GM12878 (cell line): ENCODE data around the gene CADM2. TPM values are rescaled to one million over a fixed set of nuclear protein-coding genes. Genes with fewer than 3 reads are reported as not detected.

Experiments
- ATAC-seq: fragments of 200-7000 bp; cut with Tn5 transposase; 3 replicates; pipeline ENCODE4 v1.9.1; 2020; ENCODE audit warnings: mild to moderate bottlenecking, moderate library complexity
- BruUV-seq: library from RNA; stranded (reverse); fragments of 400-500 nt; replicated peaks from 2 replicates; lab custom pipeline; 2021; lab: Mats Ljungman, UMichigan
- CTCF ChIA-PET: fragments of 300-600 bp; sonication (Branson Sonifier 250); formaldehyde crosslinking; extraction: SDS; loops from one replicate; lab custom pipeline; 2021; ENCODE audit warnings: inconsistent platforms; lab: Yijun Ruan, JAX
- POLR2A ChIA-PET: fragments of 350-600 bp; formaldehyde crosslinking; extraction: SDS; loops from one replicate; lab custom pipeline; 2021; ENCODE audit warnings: inconsistent platforms; lab: Charles Lee
- RAD21 ChIA-PET: fragments of 300-600 bp; sonication (Branson Sonifier 250); formaldehyde crosslinking; loops from one replicate; lab custom pipeline; 2023; ENCODE audit warnings: antibody characterized with exemption; ENCODE audit not compliant: unreplicated experiment; lab: Charles Lee
- SMC1A ChIA-PET: fragments of 300-600 bp; sonication (Branson Sonifier 250); formaldehyde crosslinking; loops from one replicate; lab custom pipeline; 2023; ENCODE audit not compliant: unreplicated experiment, uncharacterized antibody; lab: Charles Lee
- DNase-seq: peaks from one replicate; pipeline ENCODE4 v3.0.0-alpha.2; 2011; ENCODE audit warnings: low read depth, low spot score
- FAIRE-seq: peaks from 3 replicates; lab custom pipeline; 2011; peaks lifted over from hg19 to GRCh38; lab: Jason Lieb, UNC
- H2AFZ ChIP-seq: 2 replicates; pipeline ENCODE4 v1.6.0; 2011; ENCODE audit warnings: low read depth, low read length, control low read depth; ENCODE audit not compliant: control insufficient read depth
- H3K27ac ChIP-seq: 2 replicates; pipeline ENCODE4 v1.5.1; 2011; ENCODE audit warnings: control low read depth; ENCODE audit not compliant: control insufficient read depth, insufficient read depth
- H3K27me3 ChIP-seq, 2 experiments: replicated peaks in 1 of 2; 2 replicates each; pipeline versions ENCODE4 v1.6.0 to v1.6.1; 2011; ENCODE audit warnings: low read length in 1 of 2; ENCODE audit not compliant: control insufficient read depth in 2 of 2, insufficient read depth in 2 of 2
- H3K36me3 ChIP-seq, 2 experiments: 2 replicates each; pipeline ENCODE4 v1.5.1; 2011; ENCODE audit warnings: low read length in 1 of 2; ENCODE audit not compliant: control insufficient read depth in 2 of 2, insufficient read depth in 2 of 2
- H3K4me1 ChIP-seq: 2 replicates; pipeline ENCODE4 v1.6.1; 2011; ENCODE audit warnings: mild to moderate bottlenecking, low read length, moderate library complexity, mixed read lengths; ENCODE audit not compliant: control insufficient read depth, insufficient read depth
- H3K4me2 ChIP-seq: 2 replicates; pipeline ENCODE4 v1.6.0; 2011; ENCODE audit warnings: control low read depth; ENCODE audit not compliant: control insufficient read depth, insufficient read depth
- H3K4me3 ChIP-seq: fragments of 200-600 bp; sonication (generic); 2 replicates; pipeline ENCODE4 v1.5.1; 2016
- H3K79me2 ChIP-seq: 2 replicates; pipeline ENCODE4 v1.6.0; 2011; ENCODE audit warnings: low read length; ENCODE audit not compliant: control insufficient read depth, insufficient read depth
- H3K9ac ChIP-seq: 2 replicates; pipeline ENCODE4 v1.8.0; 2011; ENCODE audit warnings: low read length, control low read depth, mixed read lengths; ENCODE audit not compliant: control insufficient read depth, insufficient read depth
- H3K9me3 ChIP-seq: replicated peaks from 3 replicates; pipeline ENCODE4 v1.5.1; 2011; ENCODE audit warnings: mild to moderate bottlenecking, low read length; ENCODE audit not compliant: control insufficient read depth, insufficient read depth
- H4K20me1 ChIP-seq: 2 replicates; pipeline ENCODE4 v1.6.0; 2011; ENCODE audit not compliant: control insufficient read depth, insufficient read depth
- CEBPB ChIP-seq, 2 experiments: fragments of 150-350 bp in 1 of 2; IDR thresholded peaks; 2 replicates each; pipeline ENCODE4 v1.6.1; 2012 to 2014; ENCODE audit warnings: low read depth in 2 of 2, low read length in 2 of 2, borderline replicate concordance in 1 of 2, inconsistent platforms in 1 of 2
- HDAC2 ChIP-seq: fragments of 200-600 bp; sonication (generic); IDR thresholded peaks from 2 replicates; pipeline ENCODE4 v1.6.1; 2017
- IKZF2 ChIP-seq, 2 experiments: fragments of 450-650 bp; IDR thresholded peaks; 2 replicates each; pipeline ENCODE4 v1.6.1; 2017; ENCODE audit warnings: mild to moderate bottlenecking in 2 of 2, moderate library complexity in 2 of 2
- IRF4 ChIP-seq: IDR thresholded peaks from 2 replicates; pipeline ENCODE4 v1.6.1; 2011; ENCODE audit warnings: low read depth, low read length
- MTA2 ChIP-seq: fragments of 450-650 bp; IDR thresholded peaks from 2 replicates; pipeline ENCODE4 v1.6.1; 2016; ENCODE audit warnings: low read depth, mild to moderate bottlenecking, moderate library complexity
- PML ChIP-seq: IDR thresholded peaks from 2 replicates; pipeline ENCODE4 v1.6.1; 2012; ENCODE audit warnings: low read length, inconsistent platforms
- POLR2AphosphoS2 ChIP-seq: IDR thresholded peaks from 2 replicates; pipeline ENCODE4 v1.6.1; 2011; ENCODE audit warnings: low read depth, mild to moderate bottlenecking, low read length, improper control_type of control experiment, moderate library complexity
- SPI1 ChIP-seq: IDR thresholded peaks from 2 replicates; pipeline ENCODE4 v1.6.1; 2011; ENCODE audit warnings: low read depth, mild to moderate bottlenecking, low read length, moderate library complexity, borderline replicate concordance; ENCODE audit not compliant: insufficient read depth
- TCF3 ChIP-seq: IDR thresholded peaks from 2 replicates; pipeline ENCODE4 v1.6.1; 2012; ENCODE audit warnings: low read depth, mild to moderate bottlenecking, low read length, borderline replicate concordance; ENCODE audit not compliant: insufficient read depth
- in situ Hi-C: fragments of 300-500 bp; cut with MboI; formaldehyde crosslinking; loops from 9 replicates; pipeline ENCODE4 v1.14.3; 2018; ENCODE audit warnings: mixed read lengths
- intact Hi-C: fragments of 100-400 bp; cut with micrococcal nuclease; formaldehyde crosslinking; loops from one replicate; pipeline ENCODE4 v1.14.2; 2022; ENCODE audit not compliant: unreplicated experiment
- polyA plus RNA-seq, 11 experiments: library from polyadenylated mRNA; depleted of rRNA in 4 of 11; unstranded in 6 of 11; stranded (reverse) in 5 of 11; fragments of >200 nt; fragmentation: Nextera tagmentation in 4 of 11; fragmentation: Illumina TruSeq in 1 of 11; extraction: Ambion mirVana in 4 of 11; extraction: Trizol in 1 of 11; gene quantifications; 1 replicate in 1 of 11; 2 replicates in 10 of 11; pipeline versions ENCODE4 v1.2.1 to v1.2.3, GENCODE V29; 2011 to 2016; ENCODE audit warnings: inconsistent platforms in 2 of 11, missing spikeins in 2 of 11, low read depth in 1 of 11
- total RNA-seq, 4 experiments: library from RNA; depleted of rRNA in 3 of 4; stranded (reverse); fragments of >200 nt in 3 of 4; fragmentation: Illumina TruSeq in 1 of 4; extraction: Trizol in 1 of 4; gene quantifications; 2 replicates each; pipeline versions ENCODE4 v1.2.1 to v1.2.3, GENCODE V29; 2013 to 2021
- TF ChIP-seq, protein P1 (sequence below): IDR thresholded peaks from 2 replicates; pipeline ENCODE4 v1.6.1; 2012; ENCODE audit warnings: low read depth, low read length, improper control_type of control experiment

Gene CADM2
- total and polyA plus RNA-seq, 10 of the 15 experiments (the other 5 are each of a cell fraction or from before 2014, with no cell fraction given) = 0.13 TPM; not detected in 9

GRCh38 chr3:86037916-86038315 is 1079.1 kb downstream of the CADM2 start:
- Histone ChIP-seq H2AFZ (no peak overlapping the region), H3K4me3 (no peak overlapping the region), H3K79me2 (no peaks in the 10 kb centered on the region), H3K4me2 (no peak overlapping the region), H4K20me1 (no peaks in the 10 kb centered on the region), H3K27ac (no peak overlapping the region), H3K9me3 (no peaks in the 10 kb centered on the region), H3K9ac (no peak overlapping the region), H3K4me1 (no peaks in the 10 kb centered on the region), H3K27me3 (no peaks in the 10 kb centered on the region), H3K36me3 (no peaks in the 10 kb centered on the region)
- no TSS peak for BruUV-seq
- ChIA-PET CTCF (interaction anchor here (0.6 kb wide), 1 partner anchor 21 kb away, joined by 3 read pairs; no protein-coding TSS in a partner anchor), RAD21 (no interaction called here), POLR2A (no interaction called here), SMC1A (interaction anchor here (0.8 to 1.1 kb wide), 2 partner anchors 9 to 207 kb away, joined by 3 read pairs; no protein-coding TSS in a partner anchor)
- ATAC-seq (no peak), DNase-seq (no peak), FAIRE-seq (no peak)
- in situ Hi-C loops (no loop called here), intact Hi-C loops (no loop called here)
- TF ChIP-seq IKZF2 (IDR thresholded peaks at IDR 0.05) (no peak), PML (no peak), TCF3 (no peak), POLR2AphosphoS2 (no peak), CEBPB (IDR thresholded peaks at IDR 0.05; ENCODE audit: borderline replicate concordance in 1 of 2, low read depth in 2 of 2, low read length in 2 of 2) (no peak), SPI1 (no peak), MTA2 (no peak), HDAC2 (no peak), IRF4 (no peak)
- TF ChIP-seq, protein P1, sequence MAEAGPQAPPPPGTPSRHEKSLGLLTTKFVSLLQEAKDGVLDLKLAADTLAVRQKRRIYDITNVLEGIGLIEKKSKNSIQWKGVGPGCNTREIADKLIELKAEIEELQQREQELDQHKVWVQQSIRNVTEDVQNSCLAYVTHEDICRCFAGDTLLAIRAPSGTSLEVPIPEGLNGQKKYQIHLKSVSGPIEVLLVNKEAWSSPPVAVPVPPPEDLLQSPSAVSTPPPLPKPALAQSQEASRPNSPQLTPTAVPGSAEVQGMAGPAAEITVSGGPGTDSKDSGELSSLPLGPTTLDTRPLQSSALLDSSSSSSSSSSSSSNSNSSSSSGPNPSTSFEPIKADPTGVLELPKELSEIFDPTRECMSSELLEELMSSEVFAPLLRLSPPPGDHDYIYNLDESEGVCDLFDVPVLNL = no peak
